Mucosa of descending colon (tissue), 3 donors: ENCODE results near the gene KCNQ5. TPM values are rescaled to one million over a fixed set of nuclear protein-coding genes. Genes with fewer than 3 reads are reported as not detected.

Experiments used
- ATAC-seq: fragments of 200-7000 bp; cut with Tn5 transposase; one replicate; pipeline ENCODE4 v1.9.1; 2020; ENCODE audit warnings: mild to moderate bottlenecking, moderate library complexity
- DNase-seq, 3 donors: peaks; one replicate each; pipeline ENCODE4 v3.0.0-alpha.2; 2020
- H3K36me3 ChIP-seq: fragments of 200-600 bp; one replicate; pipeline ENCODE4 v1.8.0; 2021; ENCODE audit warnings: low read depth, mild to moderate bottlenecking
- H3K4me1 ChIP-seq: fragments of 200-600 bp; one replicate; pipeline ENCODE4 v1.8.0; 2021; ENCODE audit warnings: low read depth, mild to moderate bottlenecking
- H3K4me3 ChIP-seq: fragments of 200-600 bp; one replicate; pipeline ENCODE4 v1.8.0; 2021; ENCODE audit warnings: mild to moderate bottlenecking
- H3K9me3 ChIP-seq: fragments of 200-600 bp; one replicate; pipeline ENCODE4 v1.8.0; 2021; ENCODE audit warnings: mild to moderate bottlenecking
- intact Hi-C, 2 donors: fragments of 100-400 bp; cut with DNase I in 1 of 2; cut with micrococcal nuclease in 1 of 2; formaldehyde crosslinking; loops; one replicate each; pipeline versions ENCODE4 v1.11.0 to v1.11.1; 2022; cut with DNase I, micrococcal nuclease
- total RNA-seq, 3 donors: library from RNA; stranded (reverse); fragmentation: NEBNext Ultra II Directional in 2 of 3; extraction: Animal tissue kit (Norgen Biotek cat#: 25700) in 2 of 3; gene quantifications; one replicate each; pipeline versions ENCODE4 v1.2.1 to v1.2.4, GENCODE V29; 2021 to 2023
- TF ChIP-seq, protein P1 (sequence below): fragments of 200-600 bp; IDR thresholded peaks from one replicate; pipeline ENCODE4 v1.8.0; 2022; ENCODE audit warnings: antibody characterized with exemption, mild to moderate bottlenecking
- donor health status: DM: no; HTN: no; CAD: no; lungs with moderate emphysema.
- donor health status: DM: no; HTN: no; CAD: no.
- donor health status: DM: no; HTN: yes; CAD: no.

The KCNQ5 gene
- total RNA-seq, 3 donors from 2014 or later: 0.14 to 2.3 (median 0.17) TPM

DNA sequence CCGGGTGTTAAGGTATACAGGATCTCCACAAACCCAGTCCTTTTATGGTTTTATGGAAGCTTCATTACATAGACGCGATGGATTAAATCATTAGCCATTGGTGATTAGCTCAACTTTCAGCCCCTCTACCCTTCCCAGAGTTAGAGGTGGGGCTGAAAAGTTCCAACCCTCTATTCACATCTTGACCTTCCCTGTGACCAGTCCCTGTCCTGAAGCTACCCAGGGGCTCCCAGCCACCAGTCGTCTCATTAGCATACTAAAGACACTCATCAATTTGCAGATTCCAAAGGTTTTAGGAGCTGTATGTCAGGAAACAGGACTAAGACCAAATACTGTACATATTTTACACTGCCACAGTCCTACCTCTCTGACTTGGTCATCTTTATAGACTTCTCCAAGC, 582.4 kb downstream of the KCNQ5 start:
- TF ChIP-seq, protein P1, sequence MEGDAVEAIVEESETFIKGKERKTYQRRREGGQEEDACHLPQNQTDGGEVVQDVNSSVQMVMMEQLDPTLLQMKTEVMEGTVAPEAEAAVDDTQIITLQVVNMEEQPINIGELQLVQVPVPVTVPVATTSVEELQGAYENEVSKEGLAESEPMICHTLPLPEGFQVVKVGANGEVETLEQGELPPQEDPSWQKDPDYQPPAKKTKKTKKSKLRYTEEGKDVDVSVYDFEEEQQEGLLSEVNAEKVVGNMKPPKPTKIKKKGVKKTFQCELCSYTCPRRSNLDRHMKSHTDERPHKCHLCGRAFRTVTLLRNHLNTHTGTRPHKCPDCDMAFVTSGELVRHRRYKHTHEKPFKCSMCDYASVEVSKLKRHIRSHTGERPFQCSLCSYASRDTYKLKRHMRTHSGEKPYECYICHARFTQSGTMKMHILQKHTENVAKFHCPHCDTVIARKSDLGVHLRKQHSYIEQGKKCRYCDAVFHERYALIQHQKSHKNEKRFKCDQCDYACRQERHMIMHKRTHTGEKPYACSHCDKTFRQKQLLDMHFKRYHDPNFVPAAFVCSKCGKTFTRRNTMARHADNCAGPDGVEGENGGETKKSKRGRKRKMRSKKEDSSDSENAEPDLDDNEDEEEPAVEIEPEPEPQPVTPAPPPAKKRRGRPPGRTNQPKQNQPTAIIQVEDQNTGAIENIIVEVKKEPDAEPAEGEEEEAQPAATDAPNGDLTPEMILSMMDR: no peak
- DNase-seq: no peak

DNA sequence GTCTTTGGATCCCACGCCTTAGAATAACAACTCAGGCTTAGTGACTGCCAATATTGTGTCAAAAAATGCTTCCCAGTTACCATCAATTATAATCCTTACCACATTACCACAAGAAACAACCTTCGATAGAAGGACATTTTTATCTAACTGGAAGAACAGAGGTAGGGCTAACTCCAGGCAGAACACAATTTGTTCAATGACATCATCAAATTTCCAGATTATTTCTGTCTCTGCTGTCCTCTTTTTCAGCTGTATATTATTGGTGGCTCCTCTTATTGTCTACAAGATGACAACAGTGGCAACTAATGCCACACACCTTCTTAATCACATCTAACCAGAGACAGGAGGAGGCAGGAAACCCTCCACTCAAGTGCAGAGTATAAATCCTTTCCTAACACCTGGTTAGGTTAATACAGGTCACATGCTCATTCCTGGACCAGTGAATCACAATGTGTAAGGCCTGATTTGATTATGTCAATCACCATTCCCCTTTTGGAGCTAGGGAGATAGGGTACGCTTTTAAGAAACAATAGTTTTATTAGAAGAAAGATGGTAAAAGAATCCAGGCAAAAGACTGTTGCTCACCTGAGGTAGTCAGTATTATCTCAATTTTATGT, 585.5 kb downstream of the KCNQ5 start:
- TF ChIP-seq, protein P1: no peak
- intact Hi-C loops: no loop called here
- ATAC-seq (no peak), DNase-seq (no peak)
- Histone ChIP-seq H3K9me3 (no peaks in the 10 kb centered on the region), H3K4me1 (no peaks in the 10 kb centered on the region), H3K4me3 (no peak overlapping the region), H3K36me3 (no peaks in the 10 kb centered on the region)

More for the DNA sequence above, 582.4 kb downstream of the KCNQ5 start:
- Histone ChIP-seq H3K9me3 (no peaks in the 10 kb centered on the region), H3K36me3 (no peaks in the 10 kb centered on the region), H3K4me3 (no peak overlapping the region), H3K4me1 (no peaks in the 10 kb centered on the region)
- ATAC-seq: no peak
- intact Hi-C loops: no loop called here

DNA sequence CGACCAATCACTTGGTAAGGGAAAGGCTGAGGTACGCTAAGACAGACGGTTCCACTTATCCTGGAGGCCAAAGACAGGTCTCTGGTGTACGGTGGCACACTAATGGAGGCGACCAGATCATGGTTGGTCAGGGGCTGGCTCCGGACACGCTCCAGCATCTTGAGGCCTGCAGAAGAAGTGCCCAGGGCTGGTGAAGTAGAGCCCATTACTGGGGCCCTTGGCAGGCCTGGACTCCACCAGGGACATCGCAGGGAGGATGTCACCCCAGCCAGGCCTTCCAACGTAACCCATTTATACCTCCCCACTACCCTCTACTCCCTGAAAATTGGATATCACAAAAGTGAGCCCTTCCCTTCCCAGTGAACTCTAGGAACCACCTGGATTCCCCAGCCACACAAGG, 587.3 kb downstream of the KCNQ5 start:
- no peak for DNase-seq
- Histone ChIP-seq H3K4me1 (no peaks in the 10 kb centered on the region), H3K36me3 (no peaks in the 10 kb centered on the region), H3K9me3 (no peaks in the 10 kb centered on the region), H3K4me3 (no peak overlapping the region)
- ATAC-seq: no peak
- intact Hi-C loops: no loop called here
- TF ChIP-seq, protein P1: no peak

DNA sequence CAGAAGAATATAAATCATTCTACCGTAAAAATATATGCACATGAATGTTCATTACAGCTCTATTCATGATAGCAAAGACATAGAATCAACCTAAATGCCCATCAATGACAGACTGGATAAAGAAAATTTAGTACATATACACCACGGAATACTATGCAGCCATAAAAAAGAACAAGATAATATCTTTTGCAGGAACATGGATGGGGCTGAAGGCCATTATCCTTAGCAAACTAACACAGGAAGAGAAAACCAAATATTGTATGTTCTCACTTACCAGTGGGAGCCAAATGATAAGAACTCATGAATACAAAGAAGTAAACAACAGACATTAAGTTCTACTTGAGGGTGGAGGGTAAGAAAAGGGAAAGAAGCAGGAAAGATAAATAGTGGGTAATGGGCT, 595.0 kb downstream of the KCNQ5 start:
- H3K4me3 ChIP-seq: no peak overlapping the region

DNA sequence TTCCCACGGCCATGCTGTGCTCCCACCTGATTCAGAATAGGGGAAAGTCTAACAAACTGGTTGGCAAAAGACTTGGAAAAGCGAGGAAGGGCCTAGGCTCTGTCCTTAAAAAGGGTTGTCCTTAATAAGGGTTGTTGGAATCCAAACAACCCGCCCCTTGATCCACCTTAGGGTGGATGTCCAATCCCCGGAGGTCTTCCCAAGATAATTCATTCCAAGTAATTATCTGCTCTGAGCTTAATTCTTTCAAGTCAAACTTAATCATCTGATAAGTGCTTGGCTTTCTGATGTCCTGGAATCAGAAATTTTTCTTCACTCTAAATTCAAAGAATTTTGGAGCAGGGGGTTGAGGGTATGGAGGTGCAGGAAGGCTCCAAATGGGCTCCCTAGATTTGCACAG, 603.5 kb downstream of the KCNQ5 start, which contains the start of gene KHDC1L:
KHDC1L (minus strand) TSS at position 101 of the 400 bp plus-strand sequence; CDS start at position 13, 88 bp downstream.
- TF ChIP-seq, protein P1: no peak
- Histone ChIP-seq H3K4me3 (no peak within 1 kb of the TSS), H3K36me3 (no peaks in the 10 kb centered on the region), H3K9me3 (no peaks in the 10 kb centered on the region), H3K4me1 (no peaks in the 10 kb centered on the region)
- ATAC-seq (no peak), DNase-seq (no peak)
- intact Hi-C loops: no loop called here

More for the DNA sequence above, 595.0 kb downstream of the KCNQ5 start:
- no peaks in the 10 kb centered on the region for H3K4me1 ChIP-seq
- no peak for DNase-seq
- H3K9me3 ChIP-seq: no peaks in the 10 kb centered on the region
- intact Hi-C loops: no loop called here
- no peaks in the 10 kb centered on the region for H3K36me3 ChIP-seq
- no peak for ATAC-seq
- TF ChIP-seq, protein P1: no peak
